ENCODE measurements around the gene OR4C11.

DNA sequence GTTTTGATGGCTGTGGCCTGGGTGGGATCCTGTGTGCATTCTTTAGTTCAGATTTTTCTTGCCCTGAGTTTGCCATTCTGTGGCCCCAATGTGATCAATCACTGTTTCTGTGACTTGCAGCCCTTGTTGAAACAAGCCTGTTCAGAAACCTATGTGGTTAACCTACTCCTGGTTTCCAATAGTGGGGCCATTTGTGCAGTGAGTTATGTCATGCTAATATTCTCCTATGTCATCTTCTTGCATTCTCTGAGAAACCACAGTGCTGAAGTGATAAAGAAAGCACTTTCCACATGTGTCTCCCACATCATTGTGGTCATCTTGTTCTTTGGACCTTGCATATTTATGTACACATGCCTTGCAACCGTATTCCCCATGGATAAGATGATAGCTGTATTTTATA lies 34.9 kb downstream of the OR4C11 start:
- TF ChIP-seq POLR2A (IDR thresholded peaks at IDR 0.05) = no peak
- TF ChIP-seq CTCF (IDR thresholded peaks at IDR 0.05) = no peak
- no peak for TF ChIP-seq POLR2AphosphoS5 (IDR thresholded peaks at IDR 0.05)
- no peak for TF ChIP-seq EP300 (IDR thresholded peaks at IDR 0.05)
